H1 (cell line): Measurements from ENCODE around the gene ZNF536. TPM values are rescaled to one million over a fixed set of nuclear protein-coding genes. Genes with fewer than 3 reads are reported as not detected.
A peak's percentile ranks its signal among the peaks of the same experiment; 100 is the strongest.

Experiments used
- CTCF ChIA-PET: fragments of 300-600 bp; sonication (Branson Sonifier 250); formaldehyde crosslinking; loops from one replicate; lab custom pipeline; 2021; ENCODE audit not compliant: partially characterized antibody; lab: Charles Lee
- POLR2A ChIA-PET: fragments of 300-600 bp; sonication (Branson Sonifier 250); formaldehyde crosslinking; loops from one replicate; lab custom pipeline; 2021; ENCODE audit warnings: inconsistent platforms; ENCODE audit not compliant: partially characterized antibody; lab: Charles Lee
- DNase-seq, 2 experiments: peaks; one replicate each; pipeline versions ENCODE4 v3.0.0 to v3.0.0-alpha.2; 2010 to 2022; ENCODE audit warnings: low spot score in 2 of 2, low read depth in 1 of 2, mixed read lengths in 1 of 2
- FAIRE-seq: peaks from 2 replicates; lab custom pipeline; 2011; peaks lifted over from hg19 to GRCh38; lab: Jason Lieb, UNC
- H2AFZ ChIP-seq: 2 replicates; pipeline ENCODE4 v1.8.1; 2012; ENCODE audit warnings: low read length, inconsistent platforms
- H2AK5ac ChIP-seq: 2 replicates; pipeline ENCODE4 v1.6.1; 2013; ENCODE audit warnings: low read depth, low read length
- H2BK120ac ChIP-seq: replicated peaks from 2 replicates; pipeline ENCODE3; 2013; ENCODE audit warnings: low read depth, low read length, inconsistent platforms
- H2BK12ac ChIP-seq: 2 replicates; pipeline ENCODE4 v1.6.1; 2013; ENCODE audit warnings: low read depth, low read length
- H2BK15ac ChIP-seq: 2 replicates; pipeline ENCODE4 v1.6.1; 2013; ENCODE audit warnings: low read length
- H2BK20ac ChIP-seq: 2 replicates; pipeline ENCODE4 v1.6.1; 2013; ENCODE audit warnings: low read length
- H2BK5ac ChIP-seq: 2 replicates; pipeline ENCODE4 v1.6.1; 2013; ENCODE audit warnings: low read depth, low read length
- H3K14ac ChIP-seq: 2 replicates; pipeline ENCODE4 v1.6.1; 2013; ENCODE audit warnings: inconsistent platforms; ENCODE audit not compliant: insufficient read length
- H3K18ac ChIP-seq: 2 replicates; pipeline ENCODE4 v1.6.1; 2013; ENCODE audit warnings: low read length; ENCODE audit errors: extremely low read depth
- H3K23ac ChIP-seq: 2 replicates; pipeline ENCODE4 v1.6.1; 2013; ENCODE audit warnings: inconsistent platforms; ENCODE audit not compliant: insufficient read length
- H3K23me2 ChIP-seq: 2 replicates; pipeline ENCODE4 v1.6.1; 2013; ENCODE audit warnings: low read depth, low read length
- H3K27ac ChIP-seq: 2 replicates; pipeline ENCODE4 v1.6.1; 2011; ENCODE audit warnings: low read depth, low read length, inconsistent platforms
- H3K27me3 ChIP-seq, 4 experiments: replicated peaks in 1 of 4; 1 replicate in 1 of 4; 2 replicates in 3 of 4; pipeline versions ENCODE4 v1.6.1 to v1.8.1; 2011 to 2013; ENCODE audit warnings: low read length in 3 of 4, mild to moderate bottlenecking in 3 of 4, inconsistent platforms in 2 of 4, mixed read lengths in 2 of 4, moderate library complexity in 1 of 4; ENCODE audit not compliant: control insufficient read depth in 3 of 4, insufficient read depth in 3 of 4; ENCODE audit errors: extremely low read depth in 1 of 4
- H3K36me3 ChIP-seq, 4 experiments: 2 replicates each; pipeline versions ENCODE4 v1.6.1 to v1.8.1; 2011 to 2013; ENCODE audit warnings: mild to moderate bottlenecking in 4 of 4, low read length in 3 of 4, moderate library complexity in 2 of 4, control low read depth in 1 of 4, inconsistent platforms in 1 of 4; ENCODE audit not compliant: insufficient read depth in 4 of 4, control insufficient read depth in 2 of 4
- H3K4ac ChIP-seq: replicated peaks from 2 replicates; pipeline ENCODE3; 2013; ENCODE audit warnings: low read length, low read depth, mixed read lengths, inconsistent platforms; ENCODE audit not compliant: insufficient read length
- H3K4me1 ChIP-seq, 4 experiments: replicated peaks in 1 of 4; 1 replicate in 1 of 4; 2 replicates in 3 of 4; pipeline versions ENCODE4 v1.6.1 to v1.8.1; 2011 to 2013; ENCODE audit warnings: low read length in 3 of 4, inconsistent platforms in 2 of 4, mixed read lengths in 1 of 4; ENCODE audit not compliant: insufficient read depth in 4 of 4, control insufficient read depth in 3 of 4
- H3K4me2 ChIP-seq, 2 experiments: 2 replicates each; pipeline versions ENCODE4 v1.6.1 to v1.8.1; 2011 to 2013; ENCODE audit warnings: low read depth in 2 of 2, low read length in 2 of 2, control low read depth in 1 of 2, inconsistent platforms in 1 of 2, mild to moderate bottlenecking in 1 of 2; ENCODE audit not compliant: insufficient read depth in 1 of 2
- H3K4me3 ChIP-seq, 4 experiments: fragments of 200-600, 300-600 bp in 1 of 4; sonication (generic), shearing (Covaris generic), sonication (Bioruptor Twin) in 1 of 4; 2 replicates each; pipeline versions ENCODE4 v1.5.1 to v1.8.1; 2011 to 2016; ENCODE audit warnings: low read length in 4 of 4, low read depth in 3 of 4, control low read depth in 2 of 4, inconsistent platforms in 2 of 4, mild to moderate bottlenecking in 2 of 4, mixed read lengths in 1 of 4, moderate library complexity in 1 of 4; ENCODE audit not compliant: insufficient read depth in 2 of 4; ENCODE audit errors: extremely low read depth in 1 of 4
- H3K56ac ChIP-seq: replicated peaks from 2 replicates; pipeline ENCODE3; 2013; ENCODE audit warnings: low read depth, mild to moderate bottlenecking, mixed read lengths, low read length, inconsistent platforms; ENCODE audit not compliant: insufficient read length
- H3K79me1 ChIP-seq: 2 replicates; pipeline ENCODE4 v1.6.1; 2013; ENCODE audit warnings: low read depth, low read length, control low read depth
- H3K79me2 ChIP-seq, 2 experiments: 2 replicates each; pipeline versions ENCODE4 v1.6.1 to v1.8.1; 2012 to 2013; ENCODE audit warnings: low read length in 2 of 2, mild to moderate bottlenecking in 2 of 2, inconsistent platforms in 1 of 2; ENCODE audit not compliant: insufficient read depth in 2 of 2, control insufficient read depth in 1 of 2
- H3K9ac ChIP-seq, 4 experiments: replicated peaks in 1 of 4; 1 replicate in 1 of 4; 2 replicates in 3 of 4; pipeline versions ENCODE4 v1.6.1 to v1.8.1; 2011 to 2013; ENCODE audit warnings: low read depth in 3 of 4, low read length in 3 of 4, control low read depth in 2 of 4, mild to moderate bottlenecking in 2 of 4, moderate library complexity in 2 of 4, inconsistent platforms in 1 of 4; ENCODE audit errors: extremely low read depth in 1 of 4
- H3K9me3 ChIP-seq, 2 experiments: 2 replicates each; pipeline versions ENCODE4 v1.6.1 to v1.8.1; 2012 to 2013; ENCODE audit warnings: mild to moderate bottlenecking in 2 of 2, moderate library complexity in 2 of 2, control low read depth in 1 of 2, inconsistent platforms in 1 of 2, low read depth in 1 of 2, low read length in 1 of 2, mixed read lengths in 1 of 2; ENCODE audit not compliant: insufficient read depth in 2 of 2
- H4K20me1 ChIP-seq, 2 experiments: replicated peaks in 1 of 2; 2 replicates each; pipeline versions ENCODE3 to v1.8.1; 2011 to 2013; ENCODE audit warnings: inconsistent platforms in 2 of 2, low read length in 2 of 2, mild to moderate bottlenecking in 1 of 2; ENCODE audit not compliant: insufficient read depth in 2 of 2, control insufficient read depth in 1 of 2
- H4K5ac ChIP-seq: 2 replicates; pipeline ENCODE4 v1.6.1; 2013; ENCODE audit warnings: low read length, low read depth, mixed read lengths, inconsistent platforms; ENCODE audit not compliant: insufficient read length
- H4K8ac ChIP-seq: 2 replicates; pipeline ENCODE4 v1.8.0; 2013; ENCODE audit warnings: mild to moderate bottlenecking, moderate library complexity, low read length, inconsistent platforms; ENCODE audit not compliant: insufficient read depth; ENCODE audit errors: extremely low read depth
- H4K91ac ChIP-seq: replicated peaks from 2 replicates; pipeline ENCODE3; 2013; ENCODE audit warnings: low read length, mixed read lengths, inconsistent platforms; ENCODE audit not compliant: insufficient read length
- CHD2 ChIP-seq: IDR thresholded peaks from 2 replicates; pipeline ENCODE4 v1.6.1; 2012; ENCODE audit warnings: low read length, improper control_type of control experiment
- CTBP2 ChIP-seq: IDR thresholded peaks from 2 replicates; pipeline ENCODE4 v1.7.0; 2011; ENCODE audit warnings: borderline replicate concordance, mild to moderate bottlenecking, moderate library complexity, mixed read lengths, low read length; ENCODE audit not compliant: insufficient read depth, insufficient read length
- EP300 ChIP-seq, 2 experiments: IDR thresholded peaks; 1 replicate in 1 of 2; 2 replicates in 1 of 2; pipeline ENCODE4 v1.6.1; 2011 to 2012; ENCODE audit warnings: low read depth in 2 of 2, low read length in 2 of 2, mild to moderate bottlenecking in 2 of 2, borderline replicate concordance in 1 of 2, inconsistent platforms in 1 of 2, moderate library complexity in 1 of 2
- GTF2F1 ChIP-seq: IDR thresholded peaks from 2 replicates; pipeline ENCODE4 v1.6.1; 2012; ENCODE audit warnings: low read depth, low read length, improper control_type of control experiment, borderline replicate concordance
- HDAC2 ChIP-seq, 2 experiments: fragments of 300-600 bp in 1 of 2; sonication (generic) in 1 of 2; IDR thresholded peaks; 2 replicates each; pipeline ENCODE4 v1.6.1; 2011 to 2012; ENCODE audit warnings: low read depth in 2 of 2, low read length in 2 of 2, mild to moderate bottlenecking in 2 of 2, moderate library complexity in 2 of 2, borderline replicate concordance in 1 of 2, inconsistent platforms in 1 of 2
- POU5F1 ChIP-seq: IDR thresholded peaks from 2 replicates; pipeline ENCODE4 v1.6.1; 2011; ENCODE audit warnings: low read depth, mild to moderate bottlenecking, low read length, moderate library complexity
- RNF2 ChIP-seq: fragments of 200-900, 300-1000 bp; sonication (generic); IDR thresholded peaks from 2 replicates; pipeline ENCODE4 v1.7.1; 2016; ENCODE audit warnings: borderline replicate concordance, low read depth, mild to moderate bottlenecking, antibody characterized with exemption, low read length; ENCODE audit not compliant: poor library complexity, severe bottlenecking; ENCODE audit errors: missing control alignments
- SIN3A ChIP-seq, 2 experiments: IDR thresholded peaks in 1 of 2; conservative IDR thresholded peaks in 1 of 2; 2 replicates each; pipeline ENCODE4 v1.6.1; 2011 to 2012; ENCODE audit warnings: low read length in 2 of 2, improper control_type of control experiment in 1 of 2, low read depth in 1 of 2, mild to moderate bottlenecking in 1 of 2
- TCF12 ChIP-seq: IDR thresholded peaks from 2 replicates; pipeline ENCODE4 v1.6.1; 2011; ENCODE audit warnings: low read depth, mild to moderate bottlenecking, low read length
- WGBS, 2 experiments: shearing (Covaris generic) in 1 of 2; methylation state at CpG; one replicate each; pipeline versions ENCODE4 v1.1.6 to v1.1.7; 2013 to 2015; ENCODE audit warnings: low lambda C conversion rate in 2 of 2, mixed read lengths in 2 of 2, inconsistent platforms in 1 of 2, low coverage in 1 of 2, missing lambda C conversion rate in 1 of 2; ENCODE audit not compliant: insufficient replicate concordance in 2 of 2, insufficient coverage in 1 of 2, insufficient read length in 1 of 2; ENCODE audit errors: extremely low coverage in 1 of 2, missing lambda C conversion rate in 1 of 2; 5-methylcytosine and 5-hydroxymethylcytosine counted together
- polyA plus RNA-seq, 7 experiments: library from polyadenylated mRNA; depleted of rRNA in 3 of 7; stranded (reverse) in 5 of 7; unstranded in 2 of 7; fragments of >200 nt in 5 of 7; fragments of 200-250 nt in 2 of 7; gene quantifications; 1 replicate in 5 of 7; 2 replicates in 1 of 7; 4 replicates in 1 of 7; pipeline versions ENCODE4 v1.2.1 to v1.2.3, GENCODE V29; 2011 to 2013; ENCODE audit warnings: missing spikeins in 2 of 7, mixed read lengths in 2 of 7
- total RNA-seq: library from RNA; stranded (reverse); fragmentation: NEBNext Ultra II Directional; extraction: Animal tissue kit (Norgen Biotek cat#: 25700); gene quantifications from 2 replicates; pipeline ENCODE4 v1.2.1, GENCODE V29; 2021
- TF ChIP-seq, protein P1 (sequence below): IDR thresholded peaks from 2 replicates; pipeline ENCODE4 v1.6.1; 2011; ENCODE audit warnings: low read length, improper control_type of control experiment

ZNF536 gene
- total and polyA plus RNA-seq, 2 of the 8 experiments (the other 6 are each of a cell fraction or from before 2014, with no cell fraction given): 0.09 to 0.11 TPM

DNA sequence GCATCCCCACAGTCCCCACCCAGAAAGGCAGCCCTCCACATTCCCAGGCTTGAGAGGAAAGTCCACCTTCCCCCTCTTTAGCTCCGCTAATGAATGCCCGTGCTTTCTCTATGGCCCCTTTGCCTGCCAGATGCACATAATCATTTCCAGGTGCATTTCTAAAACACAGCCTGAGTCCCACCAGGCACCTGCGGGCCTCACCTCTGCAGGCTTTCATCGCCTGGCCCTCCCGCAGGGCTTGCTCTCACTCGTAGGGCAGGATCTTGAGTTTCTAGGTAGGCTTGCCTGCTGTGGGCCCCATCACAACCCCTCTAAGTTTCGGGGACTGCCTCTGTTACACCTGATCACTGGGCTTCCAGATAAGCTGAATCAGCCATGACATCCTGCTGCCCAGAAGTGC, 173.6 kb downstream of the ZNF536 start:
- Histone ChIP-seq H3K27ac (no peak overlapping the region), H2AFZ (no peak overlapping the region), H2BK12ac (no peak overlapping the region; the same call in 1 of the 2 replicates), H3K23me2 (no peaks in the 10 kb centered on the region), H2BK15ac (no peak overlapping the region), H3K9me3 (peaks cover 0 to 4% of the 10 kb centered on the region in 2 experiments; a peak in 1 of 4 replicates), H3K4me3 (no peak overlapping the region; a peak in 1 of 8 replicates), H3K9ac (no peak overlapping the region; a peak in 1 of 7 replicates), H3K79me1 (no peaks in the 10 kb centered on the region), H3K4ac (no peak overlapping the region), H3K27me3 (no peaks in the 10 kb centered on the region; a peak in 1 of 7 replicates), H4K20me1 (no peaks in the 10 kb centered on the region), H3K4me2 (no peak overlapping the region; a peak in 1 of 4 replicates), H3K14ac (no peak overlapping the region), H2AK5ac (no peak overlapping the region), H3K18ac (no peak overlapping the region), H4K91ac (no peak overlapping the region), H4K8ac (no peak overlapping the region), H3K4me1 (peaks cover 0 to 9% (median 4%) of the 10 kb centered on the region in 4 experiments; a peak in 4 of 7 replicates), H3K79me2 (no peaks in the 10 kb centered on the region), H3K36me3 (no peaks in the 10 kb centered on the region), H3K56ac (no peak overlapping the region), H2BK20ac (no peak overlapping the region), H2BK5ac (peak overlapping the region; percentile 25; the same call in 1 of the 2 replicates), H2BK120ac (no peak overlapping the region), H3K23ac (no peak overlapping the region), H4K5ac (no peak overlapping the region)
- CTCF ChIA-PET: interaction anchor here (0.9 to 1.4 kb wide), 2 partner anchors 9 to 44 kb away, joined by 4 to 6 read pairs; no protein-coding TSS in a partner anchor
- no peak for FAIRE-seq
- DNase-seq: no peak
- POLR2A ChIA-PET: no interaction called here
- WGBS, 2 experiments: 80% methylated on average over 7 of the region's 7 CpGs; no CpG with 5 or more reads in 1 of the 2 experiments
- TF ChIP-seq TCF12 (peak; percentile 89), CTBP2 (peak; percentile 65), GTF2F1 (no peak), RNF2 (no peak), HDAC2 (IDR thresholded peaks at IDR 0.05; ENCODE audit: borderline replicate concordance in 1 of 2, low read depth in 2 of 2, low read length in 2 of 2) (0 out of 4 replicates have a peak, but pooled peaks have one; percentile 29 to 44), POU5F1 (0 out of 2 replicates have a peak, but pooled peaks have one; percentile 33), CHD2 (0 out of 2 replicates have a peak, but pooled peaks have one; percentile 32), SIN3A (conservative IDR thresholded peaks at IDR 0.05 in 1 of 2, IDR thresholded peaks at IDR 0.05 in 1 of 2; ENCODE audit: low read depth in 1 of 2, low read length in 2 of 2) (no peak), EP300 (IDR thresholded peaks at IDR 0.05; ENCODE audit: borderline replicate concordance in 1 of 2, low read depth in 2 of 2, low read length in 2 of 2) (peak in 1 of 2 experiments; percentile 87; a peak in 1 of 3 replicates)
- TF ChIP-seq, protein P1, sequence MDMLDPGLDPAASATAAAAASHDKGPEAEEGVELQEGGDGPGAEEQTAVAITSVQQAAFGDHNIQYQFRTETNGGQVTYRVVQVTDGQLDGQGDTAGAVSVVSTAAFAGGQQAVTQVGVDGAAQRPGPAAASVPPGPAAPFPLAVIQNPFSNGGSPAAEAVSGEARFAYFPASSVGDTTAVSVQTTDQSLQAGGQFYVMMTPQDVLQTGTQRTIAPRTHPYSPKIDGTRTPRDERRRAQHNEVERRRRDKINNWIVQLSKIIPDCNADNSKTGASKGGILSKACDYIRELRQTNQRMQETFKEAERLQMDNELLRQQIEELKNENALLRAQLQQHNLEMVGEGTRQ: no peak
